Stimulated activated effector memory CD8-positive, alpha-beta T cell treated with anti-CD3 and anti-CD28 coated beads, Interleukin-12 subunit alpha, Interleukin-12 subunit beta, amount 100 ng/mL, for 72 hours (primary cell): Measurements from ENCODE around the gene TEN1.
"Not testable (repeated sequence)": the region's sequence is repeated elsewhere in the genome, so short reads cannot be mapped to it uniquely, and the experiment has no call there.

Experiments used
- ATAC-seq: fragments of 150-1000 bp; cut with Tn5 transposase; 2 replicates; pipeline ENCODE4 v1.10.0; 2021
- DNase-seq, 2 donors: peaks; one replicate each; pipeline ENCODE4 v3.0.0; 2021 to 2022; ENCODE audit warnings: low spot score in 2 of 2
- H3K27ac Mint-ChIP-seq: one replicate; pipeline ENCODE4 v1.8.0; 2022; ENCODE audit warnings: mild to moderate bottlenecking, mixed read lengths
- H3K36me3 Mint-ChIP-seq: one replicate; pipeline ENCODE4 v1.8.0; 2022; ENCODE audit warnings: mild to moderate bottlenecking, mixed read lengths
- H3K4me1 Mint-ChIP-seq: one replicate; pipeline ENCODE4 v1.8.0; 2022; ENCODE audit warnings: mixed read lengths
- H3K4me3 Mint-ChIP-seq: one replicate; pipeline ENCODE4 v1.8.0; 2022; ENCODE audit warnings: mild to moderate bottlenecking, mixed read lengths
- H3K9me3 Mint-ChIP-seq: one replicate; pipeline ENCODE4 v1.8.0; 2022; ENCODE audit warnings: mixed read lengths

Gene TEN1

GRCh38 chr17:76024353-76024752, 45.3 kb downstream of the TEN1 start:
- DNase-seq = no peak
- Mint-ChIP-seq H3K9me3 (no peaks in the 10 kb centered on the region), H3K4me3 (no peak overlapping the region), H3K36me3 (no peaks in the 10 kb centered on the region), H3K4me1 (peaks cover 12% of the 10 kb centered on the region), H3K27ac (no peak overlapping the region)
- no peak for ATAC-seq

GRCh38 chr17:76025294-76025693, 46.3 kb downstream of the TEN1 start:
- DNase-seq (no peak), ATAC-seq (no peak)
- Mint-ChIP-seq H3K36me3 (no peaks in the 10 kb centered on the region), H3K9me3 (no peaks in the 10 kb centered on the region), H3K27ac (no peak overlapping the region), H3K4me3 (no peak overlapping the region), H3K4me1 (peaks cover 12% of the 10 kb centered on the region)

GRCh38 chr17:76026714-76027158, 47.7 kb downstream of the TEN1 start:
- no peaks in the 10 kb centered on the region for H3K9me3 Mint-ChIP-seq

GRCh38 chr17:76027159-76027839, 48.3 kb downstream of the TEN1 start, which contains the start of gene EVPL:
Gene EVPL, minus strand, starts transcription at chr17:76027306. Its CDS starts 108 bp downstream, at chr17:76027198.
- Mint-ChIP-seq H3K4me3 (no peak within 1 kb of the TSS), H3K4me1 (peaks cover 11% of the 10 kb centered on the region), H3K27ac (no peak within 1 kb of the TSS), H3K36me3 (no peaks in the 10 kb centered on the region), H3K9me3 (no peaks in the 10 kb centered on the region)
- ATAC-seq (no peak), DNase-seq (no peak)

More at GRCh38 chr17:76026714-76027158, 47.7 kb downstream of the TEN1 start:
- Mint-ChIP-seq H3K4me1 (peaks cover 11% of the 10 kb centered on the region), H3K36me3 (no peaks in the 10 kb centered on the region), H3K27ac (no peak overlapping the region), H3K4me3 (no peak overlapping the region)
- DNase-seq (no peak), ATAC-seq (no peak)

GRCh38 chr17:76032073-76032779, 53.2 kb downstream of the TEN1 start:
- no peaks in the 10 kb centered on the region for H3K9me3 Mint-ChIP-seq
- H3K4me3 Mint-ChIP-seq = no peak overlapping the region
- H3K36me3 Mint-ChIP-seq = peaks cover 6% of the 10 kb centered on the region
- ATAC-seq = no peak
- peaks cover 11% of the 10 kb centered on the region for H3K4me1 Mint-ChIP-seq
- no peak overlapping the region for H3K27ac Mint-ChIP-seq
- DNase-seq = no peak

GRCh38 chr17:76032780-76033108, 53.7 kb downstream of the TEN1 start:
- H3K4me1 Mint-ChIP-seq = peaks cover 11% of the 10 kb centered on the region
- H3K9me3 Mint-ChIP-seq = no peaks in the 10 kb centered on the region
- H3K27ac Mint-ChIP-seq = no peak overlapping the region
- ATAC-seq (no peak), DNase-seq (no peak)
- no peak overlapping the region for H3K4me3 Mint-ChIP-seq
- H3K36me3 Mint-ChIP-seq = peaks cover 12% of the 10 kb centered on the region

GRCh38 chr17:76033139-76033538, 54.1 kb downstream of the TEN1 start:
- peaks cover 11% of the 10 kb centered on the region for H3K4me1 Mint-ChIP-seq
- ATAC-seq (no peak), DNase-seq (no peak)
- H3K9me3 Mint-ChIP-seq = no peaks in the 10 kb centered on the region
- peaks cover 16% of the 10 kb centered on the region for H3K36me3 Mint-ChIP-seq
- no peak overlapping the region for H3K4me3 Mint-ChIP-seq
- no peak overlapping the region for H3K27ac Mint-ChIP-seq

GRCh38 chr17:76034428-76035350, 55.6 kb downstream of the TEN1 start:
- no peak for DNase-seq
- H3K27ac Mint-ChIP-seq = peak overlapping the region; percentile 68
- peak; percentile 33 for ATAC-seq
- H3K36me3 Mint-ChIP-seq = peaks cover 31% of the 10 kb centered on the region
- peaks cover 4% of the 10 kb centered on the region for H3K4me1 Mint-ChIP-seq
- H3K4me3 Mint-ChIP-seq = no peak overlapping the region
- H3K9me3 Mint-ChIP-seq = no peaks in the 10 kb centered on the region

GRCh38 chr17:76036497-76037261, 57.6 kb downstream of the TEN1 start:
- Mint-ChIP-seq H3K27ac (no peak overlapping the region), H3K36me3 (peaks cover 49% of the 10 kb centered on the region), H3K4me3 (no peak overlapping the region), H3K9me3 (no peaks in the 10 kb centered on the region), H3K4me1 (no peaks in the 10 kb centered on the region)
- DNase-seq (no peak), ATAC-seq (no peak)

GRCh38 chr17:76038050-76038449, 59.0 kb downstream of the TEN1 start:
- ATAC-seq = no peak
- no peak overlapping the region for H3K4me3 Mint-ChIP-seq
- H3K9me3 Mint-ChIP-seq = no peaks in the 10 kb centered on the region
- H3K36me3 Mint-ChIP-seq = peaks cover 62% of the 10 kb centered on the region
- H3K27ac Mint-ChIP-seq = peak overlapping the region; percentile 7
- no peaks in the 10 kb centered on the region for H3K4me1 Mint-ChIP-seq
- no peak for DNase-seq

- Mint-ChIP-seq H3K4me1 (no peaks in the 10 kb centered on the region), H3K9me3 (no peaks in the 10 kb centered on the region), H3K27ac (no peak overlapping the region), H3K36me3 (peaks cover 73% of the 10 kb centered on the region), H3K4me3 (no peak overlapping the region)
- DNase-seq (no peak), ATAC-seq (no peak)
These were observed 60.1 kb downstream of the TEN1 start for GRCh38 chr17:76039121-76039520.

- peaks cover 86% of the 10 kb centered on the region for H3K36me3 Mint-ChIP-seq
- H3K4me3 Mint-ChIP-seq = no peak overlapping the region
These were observed 61.3 kb downstream of the TEN1 start for GRCh38 chr17:76040376-76040775.

GRCh38 chr17:76042868-76043267, 63.8 kb downstream of the TEN1 start:
- not testable (repeated sequence) for H3K4me1 Mint-ChIP-seq, H3K27ac Mint-ChIP-seq
- peaks cover 98% of the 10 kb centered on the region for H3K36me3 Mint-ChIP-seq

More at GRCh38 chr17:76040376-76040775, 61.3 kb downstream of the TEN1 start:
- Mint-ChIP-seq H3K27ac (no peak overlapping the region), H3K9me3 (no peaks in the 10 kb centered on the region), H3K4me1 (no peaks in the 10 kb centered on the region)
- ATAC-seq (no peak), DNase-seq (no peak)

GRCh38 chr17:76044475-76045007, 65.5 kb downstream of the TEN1 start:
- H3K9me3 Mint-ChIP-seq, DNase-seq, H3K4me3 Mint-ChIP-seq, ATAC-seq, H3K4me1 Mint-ChIP-seq: not testable (repeated sequence)
- Mint-ChIP-seq H3K36me3 (peaks cover 98% of the 10 kb centered on the region), H3K27ac (peak overlapping the region; percentile 56)

More at GRCh38 chr17:76042868-76043267, 63.8 kb downstream of the TEN1 start:
- not testable (repeated sequence) for H3K9me3 Mint-ChIP-seq, H3K4me3 Mint-ChIP-seq, DNase-seq, ATAC-seq
